VCaP (cell line): ENCODE results near the gene SUMF1.

Experiments used
- H3K27ac ChIP-seq: fragments of 450-650 bp; 2 replicates; pipeline ENCODE4 v1.5.1; 2017
- CTCF ChIP-seq: fragments of 450-650 bp; conservative IDR thresholded peaks from 2 replicates; pipeline ENCODE4 v1.5.1; 2017; ENCODE audit warnings: mild to moderate bottlenecking, moderate library complexity

The SUMF1 gene

GRCh38 chr3:4491855-4492207 lies 24.8 kb upstream of the SUMF1 start:
- peak overlapping the region; percentile 95 for H3K27ac ChIP-seq
- no peak for TF ChIP-seq CTCF

GRCh38 chr3:4478261-4478660 lies 11.2 kb upstream of the SUMF1 start:
- no peak for TF ChIP-seq CTCF
- H3K27ac ChIP-seq: no peak overlapping the region

- H3K27ac ChIP-seq: no peak overlapping the region
- TF ChIP-seq CTCF: no peak
Measured at GRCh38 chr3:4476496-4476895, 9.4 kb upstream of the SUMF1 start.

- TF ChIP-seq CTCF: no peak
Measured at GRCh38 chr3:4475804-4476203, 8.7 kb upstream of the SUMF1 start.

GRCh38 chr3:4474683-4475490 lies 7.8 kb upstream of the SUMF1 start:
- no peak for TF ChIP-seq CTCF
- peak overlapping the region; percentile 35 for H3K27ac ChIP-seq

More at GRCh38 chr3:4475804-4476203, 8.7 kb upstream of the SUMF1 start:
- H3K27ac ChIP-seq: no peak overlapping the region

GRCh38 chr3:4472766-4473165 lies 5.7 kb upstream of the SUMF1 start:
- H3K27ac ChIP-seq: peak overlapping the region; percentile 31; the same call in 1 of the 2 replicates
- TF ChIP-seq CTCF: no peak

GRCh38 chr3:4472312-4472711 lies 5.2 kb upstream of the SUMF1 start:
- peak overlapping the region; percentile 31 for H3K27ac ChIP-seq
- TF ChIP-seq CTCF: no peak
